Brain microvascular endothelial cell (primary cell): ENCODE results near the gene SRRM2.
"Not testable (repeated sequence)": the region's sequence is repeated elsewhere in the genome, so short reads cannot be mapped to it uniquely, and the experiment has no call there.

Source experiments
- DNase-seq: peaks from one replicate; pipeline ENCODE4 v3.0.0-alpha.2; 2020
- H3K27ac ChIP-seq: fragments of 250-450 bp; sonication (Bioruptor Pico); 2 replicates; pipeline ENCODE4 v1.5.1; 2020; ENCODE audit warnings: mild to moderate bottlenecking, moderate library complexity
- H3K27me3 ChIP-seq: fragments of 250-450 bp; sonication (Bioruptor Pico); replicated peaks from 2 replicates; pipeline ENCODE4 v1.5.1; 2020; ENCODE audit warnings: mild to moderate bottlenecking
- H3K36me3 ChIP-seq: fragments of 250-450 bp; sonication (Bioruptor Pico); replicated peaks from 2 replicates; pipeline ENCODE4 v1.5.1; 2020; ENCODE audit warnings: mild to moderate bottlenecking
- H3K4me3 ChIP-seq: 2 replicates; pipeline ENCODE4 v1.5.1; 2011; ENCODE audit warnings: low read depth, mild to moderate bottlenecking, control low read depth, low read length, moderate library complexity
- in situ Hi-C: cut with HindIII; loops from 2 replicates; pipeline ENCODE4 v1.10.0; 2017; ENCODE audit warnings: low sequenced_read_pairs, low pct_ligation_motif_present
- TF ChIP-seq, protein P1 (sequence below): IDR thresholded peaks from 2 replicates; pipeline ENCODE4 v1.5.1; 2011; ENCODE audit warnings: low read depth, mild to moderate bottlenecking, moderate library complexity, low read length, control low read depth, inconsistent platforms; ENCODE audit errors: missing control alignments

Gene SRRM2

DNA sequence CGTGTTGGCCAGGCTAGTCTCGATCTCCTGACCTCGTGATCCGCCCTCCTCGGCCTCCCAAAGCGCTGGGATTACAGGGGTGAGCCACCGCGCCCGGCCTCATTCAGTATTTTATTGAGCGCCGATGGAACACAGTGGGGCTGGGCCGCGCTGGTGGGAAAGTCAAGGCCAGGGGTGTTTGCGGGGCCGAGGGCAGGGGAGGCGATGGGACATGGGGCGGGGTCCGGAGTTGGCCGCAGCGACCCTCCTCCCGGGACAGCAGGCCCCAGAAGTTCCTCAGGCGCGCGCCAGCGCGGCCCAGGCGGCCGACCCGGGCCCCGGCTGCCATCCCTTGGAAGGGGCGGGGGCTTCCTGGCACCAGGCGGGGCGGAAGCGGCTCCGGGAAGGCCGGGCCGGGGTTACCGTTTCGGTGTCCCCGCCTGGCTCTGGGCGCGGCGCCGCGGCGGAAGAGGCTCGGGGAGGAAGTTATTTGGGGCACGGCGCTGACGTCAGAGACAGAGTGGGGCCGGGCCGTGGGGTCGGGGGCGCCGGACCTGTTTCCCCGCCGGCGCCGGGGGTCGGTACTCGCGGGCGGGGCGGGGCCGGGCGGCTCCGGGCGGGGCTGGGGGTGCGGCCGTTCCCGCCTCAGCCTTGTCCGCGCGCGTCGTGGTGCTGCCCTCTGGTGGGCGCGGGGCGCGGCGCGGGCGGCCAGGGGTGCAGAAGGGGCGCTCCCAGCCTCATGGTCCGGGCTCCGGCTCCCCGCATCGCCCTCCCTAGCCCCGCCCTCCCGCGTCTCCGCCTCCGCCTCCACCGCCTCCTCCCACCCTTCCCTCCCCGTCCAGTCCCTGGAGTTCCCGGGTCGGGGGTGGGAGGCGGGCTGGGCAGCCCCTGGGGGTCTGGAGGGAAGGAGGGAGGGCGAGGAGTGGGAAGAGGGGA lies 31.5 kb upstream of the SRRM2 start:
- peak; percentile 57 for DNase-seq
- in situ Hi-C loops = no loop called here
- TF ChIP-seq, protein P1, sequence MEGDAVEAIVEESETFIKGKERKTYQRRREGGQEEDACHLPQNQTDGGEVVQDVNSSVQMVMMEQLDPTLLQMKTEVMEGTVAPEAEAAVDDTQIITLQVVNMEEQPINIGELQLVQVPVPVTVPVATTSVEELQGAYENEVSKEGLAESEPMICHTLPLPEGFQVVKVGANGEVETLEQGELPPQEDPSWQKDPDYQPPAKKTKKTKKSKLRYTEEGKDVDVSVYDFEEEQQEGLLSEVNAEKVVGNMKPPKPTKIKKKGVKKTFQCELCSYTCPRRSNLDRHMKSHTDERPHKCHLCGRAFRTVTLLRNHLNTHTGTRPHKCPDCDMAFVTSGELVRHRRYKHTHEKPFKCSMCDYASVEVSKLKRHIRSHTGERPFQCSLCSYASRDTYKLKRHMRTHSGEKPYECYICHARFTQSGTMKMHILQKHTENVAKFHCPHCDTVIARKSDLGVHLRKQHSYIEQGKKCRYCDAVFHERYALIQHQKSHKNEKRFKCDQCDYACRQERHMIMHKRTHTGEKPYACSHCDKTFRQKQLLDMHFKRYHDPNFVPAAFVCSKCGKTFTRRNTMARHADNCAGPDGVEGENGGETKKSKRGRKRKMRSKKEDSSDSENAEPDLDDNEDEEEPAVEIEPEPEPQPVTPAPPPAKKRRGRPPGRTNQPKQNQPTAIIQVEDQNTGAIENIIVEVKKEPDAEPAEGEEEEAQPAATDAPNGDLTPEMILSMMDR = peak; percentile 43
- H3K36me3 ChIP-seq = no peaks in the 10 kb centered on the region
- no peaks in the 10 kb centered on the region for H3K27me3 ChIP-seq
- peak overlapping the region; percentile 58 for H3K4me3 ChIP-seq
- no peak overlapping the region for H3K27ac ChIP-seq

DNA sequence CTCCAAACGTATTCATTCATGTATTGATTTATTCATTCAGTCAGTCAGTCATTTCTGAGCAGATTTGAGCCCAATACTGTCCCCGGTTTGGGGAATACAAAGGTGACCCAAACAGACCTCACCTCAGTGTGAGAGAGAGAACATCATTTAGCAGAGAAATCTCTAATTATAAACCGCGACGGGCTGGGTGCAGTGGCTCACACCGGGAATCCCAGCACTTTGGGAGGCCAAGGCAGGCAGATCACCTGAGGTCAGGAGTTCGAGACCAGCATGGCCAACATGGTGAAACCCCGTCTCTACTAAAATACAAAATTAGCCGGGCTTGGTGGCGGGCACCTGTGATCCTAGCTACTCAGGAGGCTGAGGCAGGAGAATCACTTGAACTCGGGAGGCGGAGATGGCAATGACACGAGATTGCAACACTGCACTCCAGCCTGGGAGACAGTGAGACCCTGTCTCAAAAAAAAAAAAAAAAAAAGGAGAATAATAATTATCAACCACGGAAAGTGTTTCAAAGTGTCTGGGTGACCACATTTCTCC lies 30.7 kb upstream of the SRRM2 start:
- H3K4me3 ChIP-seq = peak overlapping the region; percentile 58
- H3K36me3 ChIP-seq, H3K27me3 ChIP-seq, H3K27ac ChIP-seq, DNase-seq, in situ Hi-C loops: not testable (repeated sequence)

DNA sequence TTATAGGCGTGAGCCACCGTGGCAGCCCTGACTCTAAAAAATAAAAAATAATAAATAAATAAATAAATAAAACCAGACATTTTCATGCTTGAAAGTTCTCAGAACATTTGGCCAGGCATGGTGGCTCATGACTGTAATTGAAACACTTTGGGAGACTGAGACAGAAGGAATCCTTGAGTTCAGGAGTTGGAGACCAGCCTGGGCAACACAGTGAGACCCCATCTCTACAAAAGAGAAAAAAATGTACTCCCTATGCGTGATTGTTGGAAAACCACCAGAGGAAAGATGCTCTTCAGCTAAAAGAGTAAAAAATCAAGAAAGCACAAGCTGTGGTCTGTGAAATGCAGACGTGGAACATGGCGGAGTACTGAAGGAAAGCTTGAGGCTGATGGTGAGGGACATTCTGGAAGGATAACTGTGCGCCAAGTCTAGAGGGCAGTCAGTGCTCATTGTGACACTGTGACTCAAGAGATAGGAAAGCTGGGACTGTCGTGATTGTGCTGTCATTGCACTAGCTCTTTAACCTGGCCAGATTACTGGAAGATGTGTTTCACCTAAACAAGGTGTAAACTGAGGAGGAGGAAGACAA lies 28.3 kb upstream of the SRRM2 start:
- no peak for DNase-seq
- H3K4me3 ChIP-seq = no peak overlapping the region
- no peaks in the 10 kb centered on the region for H3K27me3 ChIP-seq
- no peaks in the 10 kb centered on the region for H3K36me3 ChIP-seq
- TF ChIP-seq, protein P1 = no peak
- in situ Hi-C loops = no loop called here
- H3K27ac ChIP-seq = no peak overlapping the region

DNA sequence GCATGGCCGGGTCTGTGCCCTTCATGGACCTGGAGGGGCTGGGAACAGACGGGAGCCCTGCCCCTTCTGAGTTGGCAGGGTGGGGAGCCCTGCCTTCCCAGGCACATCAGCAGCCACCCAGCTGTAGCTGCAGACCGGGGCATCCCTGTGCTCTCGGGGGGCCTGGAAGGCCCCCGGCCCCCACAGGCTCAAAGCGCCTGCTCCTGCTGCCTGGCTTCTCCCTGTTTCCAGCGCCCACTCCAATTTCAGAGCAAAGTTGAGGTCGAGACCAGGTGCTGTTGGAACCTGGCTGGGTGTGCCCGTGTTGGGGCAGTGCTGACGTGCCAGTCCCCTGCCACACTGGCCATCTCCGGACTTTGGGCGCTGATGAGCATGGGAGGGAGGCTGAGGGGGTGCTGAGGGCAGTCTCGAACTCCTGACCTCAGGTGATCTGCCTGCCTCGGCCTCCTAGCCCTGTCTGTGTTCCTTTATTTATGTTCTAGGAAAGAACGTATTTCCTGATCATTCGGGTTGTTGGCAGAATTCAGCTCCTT lies 27.6 kb upstream of the SRRM2 start:
- H3K4me3 ChIP-seq = no peak overlapping the region
- no peaks in the 10 kb centered on the region for H3K36me3 ChIP-seq
- no peak overlapping the region for H3K27ac ChIP-seq
- no peaks in the 10 kb centered on the region for H3K27me3 ChIP-seq
- in situ Hi-C loops = no loop called here
- TF ChIP-seq, protein P1 = no peak
- no peak for DNase-seq

DNA sequence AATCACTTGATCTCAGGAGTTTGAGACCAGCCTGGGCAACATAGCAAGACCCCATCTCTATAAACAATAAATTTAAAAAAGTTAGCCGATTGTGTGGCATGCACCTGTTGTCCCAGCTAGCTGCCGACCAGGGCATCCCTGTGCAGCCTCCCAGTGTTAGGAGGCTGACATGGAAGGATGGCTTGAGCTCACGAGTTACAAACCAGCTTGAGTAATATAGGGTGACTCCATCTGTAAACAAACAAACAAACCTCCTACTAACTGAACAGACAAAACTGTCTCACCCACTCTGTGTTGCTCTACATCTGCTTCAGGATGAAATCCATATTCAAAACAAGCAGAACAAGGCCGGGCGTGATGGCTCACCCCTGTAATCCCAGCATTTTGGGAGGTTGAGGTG lies 25.5 kb upstream of the SRRM2 start:
- DNase-seq = no peak

DNA sequence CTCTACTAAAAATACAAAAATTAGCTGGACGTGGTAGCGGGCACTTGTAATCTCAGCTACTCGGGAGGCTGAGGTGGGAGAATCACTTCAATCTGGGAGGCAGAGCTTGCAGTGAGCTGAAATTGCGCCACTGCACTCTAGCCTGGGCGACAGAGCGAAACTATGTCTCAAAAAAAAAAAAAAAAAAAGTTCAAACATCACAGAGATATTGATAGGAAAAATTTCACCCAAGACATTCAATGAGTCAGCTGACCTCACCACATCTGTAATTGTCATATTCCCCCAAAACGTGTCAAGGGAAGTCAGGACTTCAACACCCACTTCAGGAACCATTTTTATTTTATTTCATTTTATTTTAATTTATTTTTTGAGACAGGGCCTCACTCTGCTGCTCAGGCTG lies 24.4 kb upstream of the SRRM2 start:
- Histone ChIP-seq H3K4me3 (no peak overlapping the region), H3K27ac (no peak overlapping the region), H3K36me3 (no peaks in the 10 kb centered on the region), H3K27me3 (no peaks in the 10 kb centered on the region)
- in situ Hi-C loops = no loop called here
- TF ChIP-seq, protein P1 = no peak
- DNase-seq = no peak

More for the DNA sequence above, 25.5 kb upstream of the SRRM2 start:
- H3K27ac ChIP-seq = no peak overlapping the region
- TF ChIP-seq, protein P1 = no peak
- H3K36me3 ChIP-seq = no peaks in the 10 kb centered on the region
- in situ Hi-C loops = no loop called here
- H3K4me3 ChIP-seq = no peak overlapping the region
- no peaks in the 10 kb centered on the region for H3K27me3 ChIP-seq
